Calu3 (cell line): ENCODE results near the gene PRKRIP1. TPM values are rescaled to one million over a fixed set of nuclear protein-coding genes. Genes with fewer than 3 reads are reported as not detected.
A peak's percentile ranks its signal among the peaks of the same experiment; 100 is the strongest.

Source experiments
- microRNA-seq: library from miRNA; unstranded; fragments of <30 nt; microRNA quantifications from one replicate; pipeline ENCODE4 v1.2.0, GENCODE V29; 2022
- total RNA-seq: library from RNA; stranded (reverse); gene quantifications from 2 replicates; pipeline ENCODE4 v1.2.3, GENCODE V29; 2022

Gene PRKRIP1
- total RNA-seq, 1 experiment from 2014 or later = 20.2 TPM

Small RNA genes within 50 kb of the gene (microRNA-seq; reads per million reads assigned to microRNA genes)
- gene MIR4467 = 2.1 reads per million
- 6.0 reads per million, percentile 20 among the genes with 10 or more reads in this experiment for gene MIR5090
- gene MIR548O = not detected

Other genes starting within 250 kb of the PRKRIP1 start
- 2.7 and 3.7 TPM in 2 replicates for gene SH2B2, start 109.5 kb upstream of the PRKRIP1 start, total RNA-seq
- not detected in 2 replicates for gene SPDYE6, start 39.9 kb upstream of the PRKRIP1 start, total RNA-seq
- gene ORAI2, start 37.2 kb downstream of the PRKRIP1 start, total RNA-seq = 11.3 and 11.4 TPM in 2 replicates
- 5.4 and 6.5 TPM in 2 replicates for gene ALKBH4, start 68.5 kb downstream of the PRKRIP1 start, total RNA-seq
- gene LRWD1, start 68.6 kb downstream of the PRKRIP1 start, total RNA-seq = 17.6 and 18.0 TPM in 2 replicates
- 29.4 and 30.6 TPM in 2 replicates for gene POLR2J, start 82.6 kb downstream of the PRKRIP1 start, total RNA-seq
- 0.69 and 0.76 TPM in 2 replicates for gene RASA4B, start 121.4 kb downstream of the PRKRIP1 start, total RNA-seq
- gene UPK3BL2, start 147.3 kb downstream of the PRKRIP1 start, total RNA-seq = 17.4 and 18.3 TPM in 2 replicates
- gene SPDYE2, start 154.9 kb downstream of the PRKRIP1 start, total RNA-seq = not detected in 2 replicates
- gene POLR2J3, start 176.2 kb downstream of the PRKRIP1 start, total RNA-seq = 48.3 and 56.6 TPM in 2 replicates
- gene RASA4, start 220.4 kb downstream of the PRKRIP1 start, total RNA-seq = 8.6 and 10.7 TPM in 2 replicates
- gene UPK3BL1, start 246.4 kb downstream of the PRKRIP1 start, total RNA-seq = 22.0 and 22.5 TPM in 2 replicates